GM21737 (cell line): ENCODE data around the gene KIN.
"Not testable (repeated sequence)": the region's sequence is repeated elsewhere in the genome, so short reads cannot be mapped to it uniquely, and the experiment has no call there.

Source experiments
- ATAC-seq: cut with Tn5 transposase; IDR thresholded peaks from one replicate; pipeline ENCODE4 v1.9.1; 2021; ENCODE audit warnings: mild to moderate bottlenecking, moderate library complexity; ENCODE audit not compliant: unreplicated experiment

KIN gene, protein sequence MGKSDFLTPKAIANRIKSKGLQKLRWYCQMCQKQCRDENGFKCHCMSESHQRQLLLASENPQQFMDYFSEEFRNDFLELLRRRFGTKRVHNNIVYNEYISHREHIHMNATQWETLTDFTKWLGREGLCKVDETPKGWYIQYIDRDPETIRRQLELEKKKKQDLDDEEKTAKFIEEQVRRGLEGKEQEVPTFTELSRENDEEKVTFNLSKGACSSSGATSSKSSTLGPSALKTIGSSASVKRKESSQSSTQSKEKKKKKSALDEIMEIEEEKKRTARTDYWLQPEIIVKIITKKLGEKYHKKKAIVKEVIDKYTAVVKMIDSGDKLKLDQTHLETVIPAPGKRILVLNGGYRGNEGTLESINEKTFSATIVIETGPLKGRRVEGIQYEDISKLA

DNA sequence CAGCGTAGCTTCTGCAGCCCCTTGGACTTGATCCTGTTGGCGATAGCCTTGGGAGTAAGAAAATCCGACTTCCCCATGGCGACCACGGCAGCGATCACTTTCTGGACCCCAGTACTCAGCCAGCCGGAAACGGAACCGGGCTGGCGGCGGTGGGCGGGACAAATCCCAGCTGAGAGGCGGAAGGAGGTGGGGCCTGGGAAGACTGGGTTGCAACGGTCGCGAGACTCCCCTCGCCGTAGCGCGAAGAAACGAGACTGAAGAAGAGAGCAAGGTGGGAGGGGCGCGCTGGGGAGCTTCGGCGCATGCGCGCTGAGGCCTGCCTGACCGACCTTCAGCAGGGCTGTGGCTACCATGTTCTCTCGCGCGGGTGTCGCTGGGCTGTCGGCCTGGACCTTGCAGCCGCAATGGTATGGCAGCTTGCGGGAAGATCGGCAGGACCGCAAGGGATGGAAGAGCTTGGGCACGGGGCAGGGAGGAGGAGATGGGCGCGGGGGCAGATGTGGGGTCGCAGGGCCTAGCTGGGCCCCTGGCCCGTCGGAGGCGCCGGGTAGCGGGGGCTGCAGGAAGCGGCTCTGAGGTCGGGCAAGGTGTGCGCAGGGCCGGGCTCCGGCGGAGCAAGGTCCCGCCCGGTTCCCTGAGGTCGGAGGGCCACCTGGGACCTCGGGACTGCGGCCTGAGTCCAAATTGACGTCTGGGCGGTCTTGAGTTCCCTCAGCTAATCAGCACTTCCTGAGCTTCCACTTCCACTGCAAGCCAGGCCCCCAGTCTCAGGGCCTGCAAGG lies at the start of gene KIN, which contains the start of gene ATP5F1C:
KIN (minus strand) TSS at position 137 of the 782 bp plus-strand sequence; CDS start at position 77, 60 bp downstream.
ATP5F1C (plus strand) TSS at position 321 of the 782 bp plus-strand sequence; CDS start at position 352, 31 bp downstream.
- ATAC-seq = peak; percentile 95

DNA sequence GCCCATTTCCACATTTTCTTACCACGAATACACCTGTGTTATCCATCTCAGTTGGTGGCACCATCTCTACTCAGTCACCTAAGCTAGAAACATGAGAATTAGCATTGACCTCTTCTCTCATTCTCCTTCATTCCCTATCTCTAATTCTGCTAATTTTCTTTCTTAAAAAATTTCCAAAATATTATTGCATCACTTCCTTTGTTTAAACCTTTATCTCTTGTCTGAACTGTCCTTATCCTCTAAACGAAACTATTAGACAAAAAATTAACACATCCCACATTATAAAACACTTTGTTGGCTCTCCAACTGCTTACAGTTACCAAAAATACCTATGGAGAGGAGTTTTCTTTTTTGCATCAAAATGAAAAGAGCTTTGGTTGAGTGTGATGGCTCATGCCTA lies 48.8 kb upstream of the KIN start:
- ATAC-seq = no peak

DNA sequence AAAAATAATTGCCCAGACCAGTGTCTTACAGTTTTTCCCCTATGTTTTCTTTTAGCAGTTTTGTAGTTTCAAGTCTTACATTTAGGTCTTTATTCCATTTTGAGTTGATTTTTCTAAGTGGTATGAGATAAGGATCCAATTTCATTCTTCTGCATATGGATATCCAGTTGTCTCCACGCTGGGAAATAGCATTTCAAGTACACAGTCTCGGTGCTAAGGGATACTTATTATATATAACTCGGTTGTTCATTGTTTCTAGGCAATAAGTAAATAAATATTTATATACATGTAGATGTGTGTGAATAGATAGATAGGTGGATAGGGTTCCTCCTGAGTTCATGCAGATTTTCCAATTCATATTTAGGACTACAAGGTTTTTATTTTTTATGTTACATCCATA lies 46.5 kb upstream of the KIN start:
- no peak for ATAC-seq

DNA sequence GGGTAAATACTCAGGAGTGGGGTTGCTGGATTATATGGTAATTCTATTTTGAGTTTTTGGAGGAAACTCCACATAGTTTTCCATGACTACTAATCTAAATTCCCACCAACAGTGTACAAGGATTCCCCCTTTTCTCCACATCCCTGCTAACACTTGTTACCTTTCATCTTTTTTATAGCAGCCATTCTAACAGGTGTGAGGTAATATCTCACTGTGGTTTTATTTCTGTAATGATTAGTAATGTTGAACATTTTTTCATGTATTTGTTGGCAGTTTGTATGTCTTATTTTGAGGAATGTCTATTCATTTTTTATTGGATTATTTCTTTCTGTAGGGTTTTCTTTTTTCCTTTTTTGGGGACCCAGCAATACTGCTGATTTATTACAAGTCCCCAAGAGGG lies 45.4 kb upstream of the KIN start:
- ATAC-seq = no peak

DNA sequence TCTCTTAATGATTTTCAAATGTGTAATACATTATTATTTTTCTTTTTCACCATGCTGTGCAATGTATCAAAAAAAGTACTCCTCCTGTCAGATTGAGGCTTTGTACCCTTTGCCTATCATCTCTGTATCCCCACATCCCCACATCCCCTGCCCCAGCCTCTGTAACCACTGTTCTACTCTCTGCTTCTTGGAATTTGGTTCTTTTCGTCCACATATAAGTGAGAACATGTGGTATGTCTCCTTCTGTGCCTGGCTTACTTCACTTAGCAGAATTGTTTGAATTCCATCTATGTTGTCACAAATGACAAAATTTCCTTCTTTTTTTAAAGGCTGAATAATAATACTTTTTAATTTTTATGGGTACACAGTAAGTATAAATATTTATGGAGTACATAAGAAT lies 44.3 kb upstream of the KIN start:
- no peak for ATAC-seq

DNA sequence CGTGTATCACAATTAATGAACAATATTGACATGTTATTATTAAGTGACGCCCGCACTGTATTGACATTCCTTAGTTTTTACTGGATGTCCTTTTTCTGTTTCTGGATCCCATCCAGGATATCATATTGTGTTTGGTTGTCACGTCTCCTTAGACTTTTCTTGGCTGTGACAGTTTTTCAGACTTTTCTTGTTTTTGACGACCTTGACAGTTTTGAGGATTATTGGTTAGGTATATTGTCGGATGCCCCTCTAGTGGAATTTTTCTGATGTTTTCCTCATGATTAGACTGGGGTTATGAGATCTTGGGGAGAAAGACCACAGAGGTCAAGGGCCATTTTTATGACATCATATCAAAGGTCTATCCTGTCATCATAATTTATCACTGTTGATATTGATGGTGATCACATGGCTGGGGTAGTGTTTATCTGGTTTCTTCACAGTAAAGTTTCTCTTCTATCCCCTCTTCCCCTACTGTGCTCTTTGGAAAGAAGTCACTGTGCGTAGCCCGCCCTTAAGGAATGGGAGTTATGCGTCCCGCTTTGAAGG lies 41.6 kb upstream of the KIN start:
- no peak for ATAC-seq

DNA sequence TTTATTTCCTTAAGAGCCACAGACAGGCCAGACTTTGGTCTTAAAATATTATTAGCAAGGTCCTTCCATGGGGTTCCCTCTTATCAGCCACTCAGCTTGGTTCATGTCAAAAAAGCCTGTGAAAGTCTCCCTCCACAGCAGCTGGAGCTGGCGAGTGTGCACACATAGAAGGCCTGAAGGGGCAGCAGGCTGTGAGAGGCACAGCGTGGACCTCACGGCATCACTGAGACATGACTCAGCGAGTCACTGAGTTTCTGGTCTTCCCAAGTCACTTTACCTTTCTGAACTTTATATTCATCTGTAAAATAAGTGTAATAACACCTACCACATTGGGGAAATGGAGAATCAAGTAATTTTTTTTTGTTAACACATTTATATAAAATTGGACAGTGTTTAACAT lies 39.2 kb upstream of the KIN start:
- ATAC-seq = no peak

DNA sequence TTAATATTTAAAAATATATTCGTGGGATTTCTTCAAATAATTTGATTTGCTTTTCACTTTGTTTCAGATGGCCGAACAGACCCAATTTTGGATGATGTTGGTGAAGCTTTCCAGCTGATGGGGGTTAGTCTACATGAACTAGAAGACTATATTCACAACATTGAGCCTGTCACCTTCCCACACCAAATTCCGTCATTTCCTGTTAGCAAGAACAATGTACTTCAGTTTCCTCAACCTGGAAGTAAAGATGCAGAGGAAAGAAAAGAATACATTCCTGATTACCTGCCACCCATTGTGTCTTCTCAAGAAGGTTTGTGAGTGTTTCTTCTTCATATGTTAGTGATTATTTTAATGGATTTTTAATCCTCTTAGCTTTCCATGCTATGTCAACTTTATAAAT lies 36.5 kb upstream of the KIN start:
- no peak for ATAC-seq

DNA sequence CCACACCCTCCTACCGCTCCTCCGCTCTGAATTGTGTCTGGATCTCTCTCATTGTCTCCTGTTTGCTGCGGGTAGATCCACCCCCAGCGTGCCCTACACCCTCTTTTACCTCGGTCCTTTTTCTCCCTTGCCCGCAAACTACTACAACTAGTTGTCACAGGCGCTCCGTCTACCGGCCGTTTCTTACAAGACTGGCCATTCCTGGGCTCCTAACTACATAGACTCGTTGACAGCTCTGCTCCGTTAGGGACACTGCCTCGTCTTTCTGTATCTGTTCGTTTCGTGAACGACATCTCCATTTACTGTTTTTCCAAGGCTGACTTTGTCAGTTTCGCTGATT lies 31.3 kb upstream of the KIN start:
- peak; percentile 53 for ATAC-seq

DNA sequence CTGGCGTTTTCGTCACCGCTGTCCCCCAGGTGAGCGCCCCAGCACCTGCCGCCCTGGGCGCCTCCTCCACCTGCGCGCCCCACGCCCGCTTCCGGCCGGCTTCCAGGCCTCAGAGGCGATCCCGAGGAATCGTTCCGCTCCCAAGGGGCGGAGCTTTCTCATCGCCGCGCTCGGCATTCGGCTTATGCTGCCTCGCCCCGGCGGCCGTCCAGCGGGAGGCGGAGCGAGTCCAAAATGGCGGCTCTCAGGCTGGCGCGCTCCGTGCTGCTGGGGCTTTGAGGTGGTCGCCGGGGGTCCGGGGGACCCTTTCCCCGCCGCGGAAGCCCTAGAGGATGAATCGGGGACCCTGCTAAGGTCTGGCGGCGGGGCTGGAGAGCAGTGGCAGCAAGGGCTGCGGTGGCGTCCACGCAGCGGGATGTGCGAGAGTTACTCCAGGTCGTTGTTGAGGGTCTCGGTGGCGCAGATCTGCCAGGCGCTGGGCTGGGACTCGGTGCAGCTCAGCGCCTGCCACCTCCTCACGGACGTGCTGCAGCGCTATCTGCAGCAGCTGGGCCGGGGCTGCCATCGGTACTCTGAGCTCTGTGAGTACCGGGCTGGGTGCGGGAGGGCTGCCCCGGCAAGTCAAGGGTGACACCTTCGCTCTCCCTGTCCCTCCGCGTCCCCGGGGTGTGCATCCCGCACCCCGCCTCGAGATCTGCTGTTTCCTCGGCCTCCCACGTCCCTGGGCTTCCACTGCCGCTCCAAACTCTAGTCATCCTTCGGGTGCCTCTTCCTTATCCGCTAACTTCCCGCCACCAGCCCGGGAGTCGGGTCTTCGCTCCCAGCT lies 30.7 kb upstream of the KIN start, which contains the start of gene TAF3:
TAF3 (plus strand) TSS at position 211 of the 826 bp plus-strand sequence; CDS start at position 416, 205 bp downstream.
- peak; percentile 85 for ATAC-seq

DNA sequence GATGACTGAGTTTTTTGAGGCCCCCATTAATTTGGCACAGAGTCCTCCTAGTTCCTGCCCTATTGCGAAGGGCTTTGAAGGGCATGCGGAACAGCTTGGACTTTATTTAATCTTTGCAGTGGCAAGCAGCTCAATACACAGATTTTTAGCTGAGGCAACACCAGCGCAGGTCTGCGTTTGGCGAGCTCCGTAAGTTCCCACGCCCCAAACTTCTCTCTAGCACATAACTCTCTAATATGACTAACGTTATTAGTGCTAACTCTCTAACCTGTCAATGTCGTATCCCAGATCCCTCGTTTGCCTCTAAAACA lies 30.1 kb upstream of the KIN start:
- peak; percentile 6 for ATAC-seq

DNA sequence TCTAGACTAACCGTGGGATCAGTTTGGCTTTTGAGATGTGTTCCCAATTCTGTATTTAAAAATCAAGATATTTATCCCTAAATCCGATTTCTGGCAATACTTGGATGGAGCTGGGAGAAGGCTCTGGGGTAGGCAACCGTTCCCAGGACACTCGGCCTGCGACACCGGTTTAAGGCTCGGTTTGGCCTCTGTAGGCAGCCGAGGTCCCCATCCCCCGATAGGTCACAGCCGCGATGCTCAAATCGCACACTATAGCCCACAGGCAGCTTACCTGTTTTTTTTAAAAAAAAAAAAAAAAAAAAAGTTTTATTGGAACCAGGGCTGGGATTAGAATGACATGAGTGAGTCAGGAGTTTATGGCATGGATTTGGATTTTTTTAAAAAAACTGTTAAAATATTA lies 29.8 kb upstream of the KIN start:
- ATAC-seq = no peak

DNA sequence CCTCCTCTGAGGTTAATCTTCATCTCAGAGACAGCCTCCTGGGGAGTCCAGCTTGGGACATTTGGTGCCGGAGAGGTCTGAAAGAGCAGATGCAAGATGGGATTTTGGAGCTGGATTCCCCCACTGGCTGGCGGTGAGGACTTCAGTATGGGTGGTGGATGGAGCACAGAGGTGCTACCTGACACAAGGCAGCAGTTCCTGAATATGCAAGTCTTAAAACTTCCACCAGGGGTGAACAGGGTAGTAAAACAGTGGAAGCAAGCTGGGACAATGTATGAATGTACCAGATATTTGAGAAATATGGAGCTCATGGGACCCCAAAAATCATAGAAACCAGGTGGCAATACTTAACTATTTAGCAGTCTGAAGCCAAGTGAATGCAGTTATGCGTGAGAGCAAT lies 25.7 kb upstream of the KIN start:
- ATAC-seq = no peak

DNA sequence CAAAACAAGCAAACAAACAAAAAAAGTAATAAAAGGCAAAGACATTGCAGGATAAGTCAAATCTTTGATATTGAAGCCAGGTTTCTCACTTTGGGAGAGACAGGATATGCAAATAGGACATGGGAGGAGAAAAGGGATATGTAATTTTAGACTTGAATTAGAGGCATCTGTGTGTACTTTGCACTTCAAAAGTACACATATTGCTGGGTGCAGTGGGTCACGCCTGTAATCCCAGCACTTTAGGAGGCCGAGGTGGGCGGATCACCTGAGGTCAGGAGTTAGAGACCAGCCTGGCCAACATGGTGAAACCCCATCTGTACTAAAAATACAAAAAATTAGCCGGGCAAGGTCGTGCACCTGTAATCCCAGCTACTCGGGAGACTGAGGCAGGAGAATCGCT lies 23.9 kb upstream of the KIN start:
- ATAC-seq = not testable (repeated sequence)

DNA sequence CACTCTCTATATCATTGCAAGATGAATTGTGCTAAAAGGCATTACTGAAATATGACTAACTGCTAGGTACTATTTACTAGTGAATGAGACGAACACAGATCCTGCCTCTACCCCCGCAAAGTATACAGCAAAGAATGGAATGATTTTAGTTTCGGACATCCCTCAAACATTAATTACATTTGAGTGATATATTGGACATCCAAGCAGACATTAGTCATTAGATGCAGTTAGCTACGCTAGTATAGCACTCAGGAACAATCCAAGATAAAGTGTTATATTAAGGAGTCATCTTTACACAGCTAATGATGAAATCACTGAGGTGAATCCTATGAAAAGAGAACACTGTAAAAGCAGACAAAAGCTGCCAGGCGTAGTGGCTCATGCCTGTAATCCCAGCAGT lies 23.2 kb upstream of the KIN start:
- ATAC-seq = no peak

DNA sequence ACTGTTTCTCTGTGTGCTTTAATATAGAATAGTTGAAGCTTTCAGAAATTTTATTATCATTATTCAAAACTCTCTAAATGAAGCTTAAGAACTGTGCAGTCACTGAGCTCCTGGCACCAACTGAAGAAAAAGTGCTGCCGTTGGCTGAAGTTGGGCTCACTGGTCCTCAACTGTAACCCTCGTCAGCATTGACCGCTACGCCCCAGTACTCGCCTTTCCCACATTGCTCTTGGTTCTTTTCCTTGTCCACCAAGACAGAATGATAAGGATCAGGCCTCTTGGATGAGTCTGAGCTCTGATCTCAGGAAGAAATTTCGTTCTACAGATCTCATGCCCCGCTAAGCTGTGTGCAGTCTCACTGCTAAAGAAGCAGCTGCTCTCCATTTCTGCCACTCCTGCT lies 22.6 kb upstream of the KIN start:
- no peak for ATAC-seq

DNA sequence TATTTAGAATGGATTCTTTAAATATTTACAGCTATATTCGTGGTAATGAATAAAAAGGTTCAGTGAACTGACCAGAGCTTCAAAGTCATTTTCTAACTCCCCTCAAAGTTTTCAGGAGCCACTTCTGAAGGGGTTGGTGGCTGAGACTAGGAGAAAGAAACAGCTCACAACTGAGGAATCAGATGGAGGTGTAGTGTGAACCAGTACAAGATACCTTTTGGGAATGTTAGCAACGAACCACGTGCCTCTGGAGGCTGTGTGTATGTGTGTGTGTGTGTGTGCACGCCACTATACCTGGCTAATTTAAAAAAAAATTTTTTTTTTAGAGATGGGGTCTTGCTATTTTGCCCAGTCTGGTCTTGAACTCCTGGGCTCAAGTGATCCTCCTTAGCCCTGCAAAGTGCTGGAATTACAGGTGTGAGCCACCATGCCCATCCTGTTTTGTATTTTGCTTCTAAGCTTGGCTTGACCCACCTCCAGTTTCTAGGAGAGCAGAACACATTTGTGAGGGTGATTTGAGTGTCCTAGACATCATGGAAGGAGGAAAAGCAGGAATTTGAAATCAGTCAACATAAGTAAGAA lies 21.0 kb upstream of the KIN start:
- ATAC-seq = no peak

DNA sequence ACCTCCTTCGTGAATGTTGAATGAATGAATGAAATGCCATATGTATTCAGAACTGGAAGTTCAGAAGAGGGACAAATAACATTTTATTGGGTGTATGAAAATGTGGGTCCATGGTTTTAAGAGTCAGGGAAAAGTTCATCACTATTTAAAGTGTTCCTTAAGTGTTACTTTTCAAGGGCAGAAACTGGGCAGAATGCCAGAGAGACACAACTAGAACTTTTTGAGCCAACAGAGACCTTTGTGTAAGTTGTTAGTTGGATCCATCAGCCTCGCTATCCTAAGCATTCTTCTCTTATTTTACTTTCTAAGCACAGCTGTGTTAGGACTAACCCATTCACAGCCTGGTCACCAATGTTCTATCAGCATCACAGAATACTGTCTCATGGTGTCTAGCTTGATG lies 16.9 kb upstream of the KIN start:
- ATAC-seq = no peak

DNA sequence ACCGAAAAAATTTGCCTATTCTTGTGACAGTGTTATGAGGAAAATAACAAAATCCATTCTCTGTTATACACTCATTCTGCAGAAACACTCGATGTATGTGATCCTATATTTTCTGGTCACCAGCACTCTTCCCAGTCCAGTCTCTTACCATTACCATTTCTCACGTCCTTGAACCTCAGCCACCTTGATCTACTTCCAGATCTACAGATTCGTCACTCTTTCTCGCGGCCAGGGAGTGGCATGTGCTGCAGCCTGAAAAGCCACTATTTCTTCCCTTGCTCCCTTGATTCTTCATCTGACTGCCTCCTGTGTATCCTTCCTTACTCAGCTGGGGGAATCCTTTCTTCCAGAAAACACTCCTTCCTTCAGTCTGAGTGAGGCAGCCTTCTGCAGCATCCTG lies 16.4 kb upstream of the KIN start:
- ATAC-seq = no peak

DNA sequence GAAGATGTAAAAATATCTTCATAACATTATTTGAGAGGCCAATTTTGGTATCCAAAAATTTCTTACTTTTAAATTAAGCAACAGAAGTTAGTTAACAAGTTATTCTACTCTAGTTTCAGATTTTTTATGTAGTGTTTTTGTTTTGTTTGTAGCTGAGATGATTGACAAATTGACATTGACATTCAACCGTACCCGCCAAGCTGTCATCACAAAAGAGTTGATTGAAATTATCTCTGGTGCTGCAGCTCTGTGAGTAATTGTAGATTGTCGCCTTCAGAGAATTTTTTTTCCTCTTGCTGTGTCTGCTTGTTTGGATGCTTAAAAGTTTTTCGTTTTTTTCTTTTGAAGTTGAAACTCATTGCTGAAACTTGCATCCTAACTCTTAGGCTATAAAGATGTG lies 14.8 kb upstream of the KIN start:
- no peak for ATAC-seq

DNA sequence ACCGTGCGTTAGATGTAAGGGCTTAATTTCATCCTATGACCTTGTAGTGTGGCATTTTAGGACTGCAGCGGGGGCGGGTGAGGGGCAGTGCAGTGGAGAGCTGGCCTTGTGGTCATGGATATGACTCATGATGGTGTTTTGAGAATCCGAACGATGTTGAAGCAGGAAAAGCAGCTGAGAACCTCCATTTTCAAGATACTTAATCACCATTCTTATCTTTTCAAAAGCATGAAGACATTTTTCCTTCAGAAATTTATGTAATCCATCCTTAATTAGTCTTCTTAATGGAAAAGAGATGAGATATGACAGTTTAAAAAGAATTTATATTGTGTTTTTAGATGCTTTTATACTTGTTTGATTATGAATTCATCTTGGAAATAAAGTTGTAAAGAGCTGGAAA lies 9.8 kb upstream of the KIN start:
- no peak for ATAC-seq
